Smooth muscle cell of trachea (primary cell): Measurements from ENCODE around the gene HTRA1. TPM values are rescaled to one million over a fixed set of nuclear protein-coding genes. Genes with fewer than 3 reads are reported as not detected.

Experiments used
- total RNA-seq: library from RNA; depleted of rRNA; stranded (reverse); fragments of >200 nt; gene quantifications from 2 replicates; pipeline ENCODE4 v1.2.1, GENCODE V29; 2014

The HTRA1 gene
- 159 and 177 TPM in 2 replicates for total RNA-seq

GRCh38 chr10:122461367-122461728 is at the start of gene HTRA1:
HTRA1 (plus strand) TSS chr10:122461553; CDS start chr10:122461653, 100 bp downstream.

DNA sequence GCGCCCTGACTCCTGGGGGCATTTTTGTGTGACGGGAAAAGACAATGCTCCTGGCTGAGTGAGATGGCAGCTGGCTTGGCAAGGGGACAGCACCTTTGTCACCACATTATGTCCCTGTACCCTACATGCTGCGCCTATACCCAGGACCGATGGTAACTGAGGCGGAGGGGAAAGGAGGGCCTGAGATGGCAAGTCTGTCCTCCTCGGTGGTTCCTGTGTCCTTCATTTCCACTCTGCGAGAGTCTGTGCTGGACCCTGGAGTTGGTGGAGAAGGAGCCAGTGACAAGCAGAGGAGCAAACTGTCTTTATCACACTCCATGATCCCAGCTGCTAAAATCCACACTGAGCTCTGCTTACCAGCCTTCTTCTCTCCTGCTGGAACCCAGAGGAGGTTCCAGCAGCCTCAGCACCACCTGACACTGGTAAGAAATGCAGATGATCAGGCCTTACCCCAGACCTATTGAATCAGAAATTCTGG is 6.7 kb upstream of the HTRA1 start, which contains the start of gene ARMS2:
ARMS2 (plus strand) TSS at position 51 of the 478 bp plus-strand sequence; CDS start at position 126, 75 bp downstream.

GRCh38 chr10:122560279-122560804 is 99.0 kb downstream of the HTRA1 start, which contains the start of gene DMBT1:
DMBT1 (plus strand) TSS chr10:122560754; CDS start chr10:122560771, 17 bp downstream.

Other genes starting within 250 kb of the HTRA1 start
- gene BTBD16, start 190.3 kb upstream of the HTRA1 start, total RNA-seq: 0.15 TPM in 1 of 2 replicates, not detected in the other
- 11.5 and 14.9 TPM in 2 replicates for gene PLEKHA1, start 86.8 kb upstream of the HTRA1 start, total RNA-seq
- not detected in 2 replicates for gene ARMS2, start 6.9 kb upstream of the HTRA1 start, total RNA-seq
- under 0.01 TPM in 2 replicates for gene DMBT1, start 99.2 kb downstream of the HTRA1 start, total RNA-seq
- not detected in 2 replicates for gene C10orf120, start 238.3 kb downstream of the HTRA1 start, total RNA-seq